D341Med (cell line): ENCODE measurements around the gene ZNF771.
A peak's percentile ranks its signal among the peaks of the same experiment; 100 is the strongest.

Experiments
- DNase-seq: peaks from one replicate; pipeline ENCODE4 v3.0.0; 2012; ENCODE audit warnings: low spot score

ZNF771 gene

GRCh38 chr16:30407102-30407803, at the start of gene ZNF771:
Gene ZNF771 (plus strand): TSS chr16:30407606. CDS start chr16:30408054, 448 bp downstream.
- peak; percentile 93 for DNase-seq

- no peak for DNase-seq
Observed at GRCh38 chr16:30357715-30358576, 49.5 kb upstream of the ZNF771 start.

- DNase-seq, result no peak
Observed at GRCh38 chr16:30358577-30358936, 48.8 kb upstream of the ZNF771 start.

- no peak for DNase-seq
Observed at GRCh38 chr16:30358990-30359870, 48.2 kb upstream of the ZNF771 start.

GRCh38 chr16:30359871-30360170, 47.6 kb upstream of the ZNF771 start:
- no peak for DNase-seq

- no peak for DNase-seq
Observed at GRCh38 chr16:30361180-30361579, 46.2 kb upstream of the ZNF771 start.

GRCh38 chr16:30365200-30365599, 42.2 kb upstream of the ZNF771 start:
- no peak for DNase-seq

- DNase-seq, result no peak
Observed at GRCh38 chr16:30366511-30366910, 40.9 kb upstream of the ZNF771 start.

- no peak for DNase-seq
Observed at GRCh38 chr16:30367349-30368009, 39.9 kb upstream of the ZNF771 start.

GRCh38 chr16:30368122-30368791, 39.1 kb upstream of the ZNF771 start:
- DNase-seq, result no peak

GRCh38 chr16:30368792-30369090, 38.7 kb upstream of the ZNF771 start:
- no peak for DNase-seq

GRCh38 chr16:30369091-30369937, 38.1 kb upstream of the ZNF771 start:
- DNase-seq, result no peak

GRCh38 chr16:30369938-30370455, 37.4 kb upstream of the ZNF771 start:
- peak; percentile 93 for DNase-seq

GRCh38 chr16:30370456-30371247, 36.8 kb upstream of the ZNF771 start, which contains the start of gene TBC1D10B:
Gene TBC1D10B (minus strand): TSS chr16:30370494. CDS start chr16:30370183, 311 bp downstream.
- DNase-seq, result peak; percentile 90

- no peak for DNase-seq
Observed at GRCh38 chr16:30371248-30371816, 36.1 kb upstream of the ZNF771 start.

GRCh38 chr16:30372038-30372712, 35.2 kb upstream of the ZNF771 start:
- no peak for DNase-seq

- DNase-seq, result no peak
Observed at GRCh38 chr16:30372725-30373124, 34.7 kb upstream of the ZNF771 start.

GRCh38 chr16:30374538-30374937, 32.9 kb upstream of the ZNF771 start, which contains the start of gene MYL11:
Gene MYL11 (plus strand): TSS chr16:30374802. CDS start chr16:30374858, 56 bp downstream.
- no peak for DNase-seq
